ENCODE data around the gene EPB41L5.
"Not testable (repeated sequence)": the region's sequence is repeated elsewhere in the genome, so short reads cannot be mapped to it uniquely, and the experiment has no call there.

Gene EPB41L5

GRCh38 chr2:120199817-120200459 lies 187.1 kb downstream of the EPB41L5 start:
- DNase-seq (ENCODE audit: low read depth in 2 of 2): not testable (repeated sequence)

- no peak for DNase-seq (ENCODE audit: low read depth in 2 of 2)
Observed at GRCh38 chr2:120203251-120204021, 190.6 kb downstream of the EPB41L5 start.

- no peak for DNase-seq (ENCODE audit: low read depth in 2 of 2)
Observed at GRCh38 chr2:120204022-120204405, 191.1 kb downstream of the EPB41L5 start.

- no peak for DNase-seq (ENCODE audit: low read depth in 2 of 2)
Observed at GRCh38 chr2:120204417-120204816, 191.5 kb downstream of the EPB41L5 start.

GRCh38 chr2:120204945-120205670 lies 192.2 kb downstream of the EPB41L5 start:
- DNase-seq (ENCODE audit: low read depth in 2 of 2): no peak

- peak in 1 of 2 donors; percentile 47 for DNase-seq (ENCODE audit: low read depth in 2 of 2)
Observed at GRCh38 chr2:120206022-120206581, 193.2 kb downstream of the EPB41L5 start.

- DNase-seq (ENCODE audit: low read depth in 2 of 2): no peak
Observed at GRCh38 chr2:120208381-120209353, 195.8 kb downstream of the EPB41L5 start.

- no peak for DNase-seq (ENCODE audit: low read depth in 2 of 2)
Observed at GRCh38 chr2:120209427-120210269, 196.8 kb downstream of the EPB41L5 start.

- DNase-seq (ENCODE audit: low read depth in 2 of 2): no peak
Observed at GRCh38 chr2:120210270-120210693, 197.4 kb downstream of the EPB41L5 start.

- no peak for DNase-seq (ENCODE audit: low read depth in 2 of 2)
Observed at GRCh38 chr2:120218181-120218580, 205.3 kb downstream of the EPB41L5 start.

- no peak for DNase-seq (ENCODE audit: low read depth in 2 of 2)
Observed at GRCh38 chr2:120219291-120219690, 206.4 kb downstream of the EPB41L5 start.

GRCh38 chr2:120219766-120220165 lies 206.9 kb downstream of the EPB41L5 start:
- no peak for DNase-seq (ENCODE audit: low read depth in 2 of 2)

GRCh38 chr2:120220756-120221155 lies 207.9 kb downstream of the EPB41L5 start:
- DNase-seq (ENCODE audit: low read depth in 2 of 2): no peak

- no peak for DNase-seq (ENCODE audit: low read depth in 2 of 2)
Observed at GRCh38 chr2:120221616-120222015, 208.7 kb downstream of the EPB41L5 start.

GRCh38 chr2:120222186-120223033 lies 209.5 kb downstream of the EPB41L5 start:
- DNase-seq (ENCODE audit: low read depth in 2 of 2): no peak

- DNase-seq (ENCODE audit: low read depth in 2 of 2): peak; percentile 79 to 86
Observed at GRCh38 chr2:120223034-120223912, 210.4 kb downstream of the EPB41L5 start, which contains the start of gene TMEM185B. TSS of gene TMEM185B (minus strand) at chr2:120223400. CDS start at chr2:120222976, 424 bp downstream.

- no peak for DNase-seq (ENCODE audit: low read depth in 2 of 2)
Observed at GRCh38 chr2:120224256-120224655, 211.4 kb downstream of the EPB41L5 start.
